Esophagus squamous epithelium (tissue), 4 donors: ENCODE data around the gene TSPAN11.

ENCODE experiments used
- CTCF ChIP-seq, 6 experiments: fragments of 450-650 bp in 4 of 6; fragments of 200-600 bp in 2 of 6; sonication (generic) in 2 of 6; IDR thresholded peaks; one replicate each; pipeline ENCODE4 v1.5.1; 2016 to 2019; ENCODE audit warnings: antibody characterized with exemption in 6 of 6, mild to moderate bottlenecking in 4 of 6, moderate library complexity in 4 of 6
- POLR2A ChIP-seq, 4 donors: fragments of 450-650 bp; IDR thresholded peaks; one replicate each; pipeline ENCODE4 v1.6.1; 2017; ENCODE audit warnings: antibody characterized with exemption in 4 of 4, mild to moderate bottlenecking in 4 of 4, moderate library complexity in 3 of 4

GRCh38 chr12:30923057-30923456 is 3.5 kb upstream of the TSPAN11 start:
- TF ChIP-seq CTCF (IDR thresholded peaks at IDR 0.05) (no peak), POLR2A (IDR thresholded peaks at IDR 0.05) (no peak)
